ENCODE results near the gene GRAMD1A. TPM values are rescaled to one million over a fixed set of nuclear protein-coding genes. Genes with fewer than 3 reads are reported as not detected.

The GRAMD1A gene
- total RNA-seq, 4 donors from 2014 or later = 4.6 to 23.3 (median 8.8) TPM

DNA sequence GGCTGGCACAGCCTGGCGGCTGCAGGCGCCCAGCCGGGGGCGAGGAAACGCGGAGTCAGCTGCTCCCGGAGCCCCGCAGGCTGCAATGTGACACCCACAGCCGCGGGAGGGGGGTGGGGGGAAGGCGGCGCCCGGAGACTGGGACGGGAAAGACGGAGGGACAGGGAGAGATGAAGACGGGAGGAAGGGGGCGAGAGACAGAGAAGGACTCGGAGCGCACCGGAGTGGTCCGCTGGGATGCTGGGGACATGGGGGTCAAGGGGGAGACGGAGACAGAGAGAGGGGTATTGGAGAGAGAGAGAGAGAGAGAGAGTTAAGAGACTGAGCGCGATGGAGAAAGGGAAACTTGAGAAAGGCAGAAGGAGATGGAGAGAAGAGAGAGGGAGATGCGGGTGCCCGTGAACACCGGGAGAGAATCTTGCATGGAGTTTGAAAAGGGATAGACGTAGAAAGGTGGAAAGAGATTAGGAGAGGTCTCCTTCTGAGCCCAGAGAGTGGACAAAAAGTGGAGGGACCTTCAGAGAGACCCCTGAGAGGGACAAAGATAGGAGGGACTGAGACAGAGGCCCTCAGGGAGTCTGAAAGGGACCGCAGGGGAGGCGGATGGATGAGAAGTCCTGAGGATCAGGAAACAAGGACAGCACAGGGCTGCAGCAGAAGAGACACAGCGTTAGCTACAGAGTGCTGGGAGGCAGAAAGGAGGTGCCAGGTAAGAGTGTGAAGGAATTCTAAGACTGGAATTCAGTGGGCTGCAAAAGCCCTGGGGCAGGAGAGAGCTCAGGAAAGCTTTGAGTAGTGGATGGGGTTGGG is 31.2 kb downstream of the GRAMD1A start:
- DNase-seq = no peak

DNA sequence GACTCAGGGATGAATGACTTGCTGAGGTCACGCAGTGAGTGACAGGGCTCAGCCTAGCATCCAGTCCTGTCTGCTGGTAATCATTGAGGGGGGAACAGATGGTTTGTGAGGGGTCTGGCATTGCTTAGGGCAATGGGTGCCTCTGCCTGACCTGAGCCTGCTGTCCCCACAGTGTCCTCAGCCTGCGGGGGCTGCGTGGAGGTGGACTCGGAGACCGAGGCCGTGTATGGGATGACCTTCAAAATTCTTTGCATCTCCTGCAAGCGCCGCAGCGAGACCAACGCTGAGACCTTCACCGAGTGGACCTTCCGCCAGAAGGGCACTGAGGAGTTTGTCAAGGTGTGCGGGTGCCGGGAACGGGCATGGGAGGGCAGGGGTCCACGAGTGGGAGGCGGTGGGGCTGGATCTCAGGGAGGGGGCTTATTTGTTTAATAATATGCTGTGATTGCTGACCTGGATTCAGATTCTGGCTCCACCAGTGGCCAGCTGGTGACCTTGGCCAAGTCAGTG is 32.3 kb downstream of the GRAMD1A start:
- TF ChIP-seq POLR2A (IDR thresholded peaks at IDR 0.05) = no peak
- intact Hi-C loops (cut with DNase I) = no loop called here
- H3K27me3 ChIP-seq = peaks cover 0 to 43% (median 0%) of the 10 kb centered on the region in 4 donors
- peaks cover 0 to 16% (median 0%) of the 10 kb centered on the region in 3 donors for H3K36me3 ChIP-seq
- 91 to 93% methylated on average over 6 to 12 of the region's 17 CpGs for WGBS, 2 donors
- H3K4me1 ChIP-seq = peaks cover 6 to 31% (median 16%) of the 10 kb centered on the region in 3 donors
- no peaks in the 10 kb centered on the region for H3K9me3 ChIP-seq
- no peak overlapping the region for H3K27ac ChIP-seq
- H3K4me3 ChIP-seq = no peak overlapping the region
- DNase-seq = no peak

More for the DNA sequence above, 31.2 kb downstream of the GRAMD1A start:
- H3K27me3 ChIP-seq = peaks cover 0 to 43% (median 0%) of the 10 kb centered on the region in 4 donors
- H3K27ac ChIP-seq = peak overlapping the region in 3 of 4 donors; percentile 16 to 78 (median 76)
- TF ChIP-seq, protein P1, sequence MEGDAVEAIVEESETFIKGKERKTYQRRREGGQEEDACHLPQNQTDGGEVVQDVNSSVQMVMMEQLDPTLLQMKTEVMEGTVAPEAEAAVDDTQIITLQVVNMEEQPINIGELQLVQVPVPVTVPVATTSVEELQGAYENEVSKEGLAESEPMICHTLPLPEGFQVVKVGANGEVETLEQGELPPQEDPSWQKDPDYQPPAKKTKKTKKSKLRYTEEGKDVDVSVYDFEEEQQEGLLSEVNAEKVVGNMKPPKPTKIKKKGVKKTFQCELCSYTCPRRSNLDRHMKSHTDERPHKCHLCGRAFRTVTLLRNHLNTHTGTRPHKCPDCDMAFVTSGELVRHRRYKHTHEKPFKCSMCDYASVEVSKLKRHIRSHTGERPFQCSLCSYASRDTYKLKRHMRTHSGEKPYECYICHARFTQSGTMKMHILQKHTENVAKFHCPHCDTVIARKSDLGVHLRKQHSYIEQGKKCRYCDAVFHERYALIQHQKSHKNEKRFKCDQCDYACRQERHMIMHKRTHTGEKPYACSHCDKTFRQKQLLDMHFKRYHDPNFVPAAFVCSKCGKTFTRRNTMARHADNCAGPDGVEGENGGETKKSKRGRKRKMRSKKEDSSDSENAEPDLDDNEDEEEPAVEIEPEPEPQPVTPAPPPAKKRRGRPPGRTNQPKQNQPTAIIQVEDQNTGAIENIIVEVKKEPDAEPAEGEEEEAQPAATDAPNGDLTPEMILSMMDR (IDR thresholded peaks at IDR 0.05) = no peak
- no peak for TF ChIP-seq POLR2A (IDR thresholded peaks at IDR 0.05)
- H3K9me3 ChIP-seq = no peaks in the 10 kb centered on the region
- H3K4me1 ChIP-seq = peaks cover 6 to 29% (median 16%) of the 10 kb centered on the region in 3 donors
- intact Hi-C loops (cut with DNase I) = no loop called here
- H3K4me3 ChIP-seq = peak overlapping the region; percentile 32 to 76 (median 52)
- 3 to 12% methylated on average over 23 to 25 of the region's 31 CpGs for WGBS, 2 donors
- H3K36me3 ChIP-seq = peaks cover 0 to 27% (median 0%) of the 10 kb centered on the region in 3 donors

DNA sequence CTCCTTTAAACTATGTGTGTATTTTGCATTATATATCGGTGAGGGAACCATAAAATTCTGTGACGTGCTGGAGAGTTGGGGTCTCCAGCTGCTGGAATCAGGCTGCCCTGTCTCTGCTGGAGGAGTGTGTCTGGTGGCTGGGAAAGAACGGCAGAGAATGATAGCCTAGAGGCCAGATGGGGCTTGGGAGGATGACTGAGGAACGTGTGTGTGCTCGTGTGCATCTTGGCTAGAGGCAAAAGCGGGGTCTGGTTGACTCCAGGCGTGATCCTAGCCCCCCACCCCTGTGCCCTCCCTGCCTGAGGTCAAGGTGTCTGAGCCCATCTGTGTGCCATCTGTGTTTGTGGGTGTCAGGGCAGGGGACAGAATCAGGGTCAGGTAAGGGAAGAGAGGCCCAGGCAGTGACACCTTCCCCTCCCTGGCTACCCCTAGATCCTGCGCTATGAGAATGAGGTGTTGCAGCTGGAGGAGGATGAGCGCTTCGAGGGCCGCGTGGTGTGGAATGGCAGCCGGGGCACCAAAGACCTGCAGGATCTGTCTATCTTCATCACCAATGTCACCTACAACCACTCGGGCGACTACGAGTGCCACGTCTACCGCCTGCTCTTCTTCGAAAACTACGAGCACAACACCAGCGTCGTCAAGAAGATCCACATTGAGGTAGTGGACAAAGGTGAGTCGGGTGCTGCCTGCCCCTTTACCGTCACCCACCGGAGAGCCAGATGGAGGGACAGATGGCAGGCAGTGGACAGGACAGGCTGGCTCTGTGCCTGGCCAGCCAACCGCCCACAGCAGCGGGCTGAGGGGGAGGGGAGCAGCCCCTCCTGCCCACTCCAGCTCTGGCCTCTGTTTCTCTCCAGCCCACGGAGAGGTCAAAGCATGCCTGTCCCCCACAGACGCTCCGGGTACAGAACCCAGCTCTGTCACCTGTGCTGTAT is 33.2 kb downstream of the GRAMD1A start:
- Histone ChIP-seq H3K4me3 (no peak overlapping the region), H3K4me1 (peaks cover 9 to 40% (median 16%) of the 10 kb centered on the region in 3 donors), H3K27me3 (peaks cover 0 to 43% (median 0%) of the 10 kb centered on the region in 4 donors), H3K27ac (no peak overlapping the region), H3K36me3 (peaks cover 0 to 12% (median 0%) of the 10 kb centered on the region in 3 donors), H3K9me3 (no peaks in the 10 kb centered on the region)
- TF ChIP-seq POLR2A (IDR thresholded peaks at IDR 0.05) = no peak
- TF ChIP-seq, protein P1 (IDR thresholded peaks at IDR 0.05) = no peak
- intact Hi-C loops (cut with DNase I) = no loop called here
- 76 to 81% methylated on average over 13 to 20 of the region's 30 CpGs for WGBS, 2 donors
- no peak for DNase-seq

DNA sequence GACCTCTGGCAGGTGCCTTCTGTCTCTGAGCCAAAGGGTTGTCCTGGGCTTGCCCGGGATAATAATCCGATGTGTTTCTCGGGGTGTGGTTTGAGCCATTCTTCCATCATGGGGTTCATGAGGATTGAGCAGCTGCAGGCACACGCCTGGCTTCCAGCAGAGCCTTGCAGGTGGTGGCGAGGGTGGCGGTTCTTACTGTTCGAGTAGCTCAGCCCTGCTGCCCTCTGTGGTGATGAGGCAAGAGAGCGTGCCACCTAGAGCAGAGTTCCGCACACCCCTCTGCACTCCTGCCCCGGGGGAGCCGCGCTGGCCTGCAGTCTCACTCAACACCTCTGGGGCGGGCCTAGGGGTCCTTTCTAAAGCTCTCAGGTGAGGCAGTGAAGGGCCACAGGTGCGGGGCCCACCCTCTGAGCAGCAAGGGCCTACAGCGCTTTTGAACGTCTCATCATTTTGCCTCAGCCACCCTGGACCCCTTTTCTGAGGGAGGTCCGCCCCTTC is 33.9 kb downstream of the GRAMD1A start:
- TF ChIP-seq, protein P1 (IDR thresholded peaks at IDR 0.05) = no peak
- no peak for TF ChIP-seq POLR2A (IDR thresholded peaks at IDR 0.05)
- intact Hi-C loops (cut with DNase I) = no loop called here
- no peak for DNase-seq
- WGBS, 2 donors = 82 to 98% methylated on average over 9 to 10 of the region's 17 CpGs
- no peak overlapping the region for H3K27ac ChIP-seq
- no peak overlapping the region for H3K4me3 ChIP-seq
- H3K9me3 ChIP-seq = no peaks in the 10 kb centered on the region
- H3K36me3 ChIP-seq = peaks cover 0 to 12% (median 0%) of the 10 kb centered on the region in 3 donors
- peaks cover 15 to 47% (median 16%) of the 10 kb centered on the region in 3 donors for H3K4me1 ChIP-seq
- peaks cover 0 to 45% (median 0%) of the 10 kb centered on the region in 4 donors for H3K27me3 ChIP-seq

Measured in esophagus squamous epithelium (tissue), 5 donors.